NCI-H69 (cell line): ENCODE measurements around the gene FBXL4.
A peak's percentile ranks its signal among the peaks of the same experiment; 100 is the strongest.

Source experiments
- DNase-seq: peaks from one replicate; lab custom pipeline; 2025; lab: John Stamatoyannopoulos, UW

The FBXL4 gene

GRCh38 chr6:98838975-98839374 lies 108.8 kb downstream of the FBXL4 start:
- DNase-seq = no peak

- peak; percentile 23 for DNase-seq
Measured at GRCh38 chr6:98838032-98838431, 109.7 kb downstream of the FBXL4 start.

GRCh38 chr6:98836962-98837944 lies 110.5 kb downstream of the FBXL4 start:
- DNase-seq = peak; percentile 39

GRCh38 chr6:98836025-98836961 lies 111.5 kb downstream of the FBXL4 start:
- DNase-seq = peak; percentile 76

GRCh38 chr6:98835149-98836024 lies 112.4 kb downstream of the FBXL4 start:
- DNase-seq = peak; percentile 76

GRCh38 chr6:98834060-98835031 lies 113.4 kb downstream of the FBXL4 start, which contains the start of gene POU3F2:
Gene POU3F2 (plus strand): TSS chr6:98834574. CDS start chr6:98834874, 300 bp downstream.
- DNase-seq = peak; percentile 98

GRCh38 chr6:98833307-98834059 lies 114.3 kb downstream of the FBXL4 start:
- peak; percentile 80 for DNase-seq

GRCh38 chr6:98833057-98833306 lies 114.8 kb downstream of the FBXL4 start:
- DNase-seq = peak; percentile 82

- peak; percentile 70 for DNase-seq
Measured at GRCh38 chr6:98832284-98833056, 115.3 kb downstream of the FBXL4 start.

- no peak for DNase-seq
Measured at GRCh38 chr6:98831959-98832283, 115.8 kb downstream of the FBXL4 start.

- peak; percentile 71 for DNase-seq
Measured at GRCh38 chr6:98831057-98831958, 116.4 kb downstream of the FBXL4 start.

GRCh38 chr6:98830146-98830545 lies 117.6 kb downstream of the FBXL4 start:
- no peak for DNase-seq

- peak; percentile 87 for DNase-seq
Measured at GRCh38 chr6:98828941-98829411, 118.8 kb downstream of the FBXL4 start.

- DNase-seq = peak; percentile 59
Measured at GRCh38 chr6:98828211-98828788, 119.4 kb downstream of the FBXL4 start.

- DNase-seq = peak; percentile 19
Measured at GRCh38 chr6:98827295-98828159, 120.2 kb downstream of the FBXL4 start.

GRCh38 chr6:98825600-98826230 lies 122.0 kb downstream of the FBXL4 start:
- no peak for DNase-seq
